Measurements from ENCODE around the gene ZNF70. TPM values are rescaled to one million over a fixed set of nuclear protein-coding genes. Genes with fewer than 3 reads are reported as not detected.
"Not testable (repeated sequence)": the region's sequence is repeated elsewhere in the genome, so short reads cannot be mapped to it uniquely, and the experiment has no call there.

Gene ZNF70
- total RNA-seq, 1 experiment from 2014 or later, result 1.4 TPM

- no peak for DNase-seq (ENCODE audit: low spot score)
Measured at GRCh38 chr22:23756891-23757290, 6.0 kb upstream of the ZNF70 start.

- DNase-seq (ENCODE audit: low spot score), result no peak
Measured at GRCh38 chr22:23755711-23756110, 4.8 kb upstream of the ZNF70 start.

- DNase-seq (ENCODE audit: low spot score), result no peak
Measured at GRCh38 chr22:23754980-23755636, 4.2 kb upstream of the ZNF70 start.

GRCh38 chr22:23754220-23754919, 3.5 kb upstream of the ZNF70 start, which contains the start of gene VPREB3:
TSS of gene VPREB3 (minus strand) at chr22:23754425. CDS start at chr22:23754363, 62 bp downstream.
- no peak for DNase-seq (ENCODE audit: low spot score)

- DNase-seq (ENCODE audit: low spot score), result no peak
Measured at GRCh38 chr22:23753385-23753784, 2.5 kb upstream of the ZNF70 start.

- no peak for DNase-seq (ENCODE audit: low spot score)
Measured at GRCh38 chr22:23752750-23753149, 1.8 kb upstream of the ZNF70 start.

- no peak for DNase-seq (ENCODE audit: low spot score)
Measured at GRCh38 chr22:23752090-23752691, 1.3 kb upstream of the ZNF70 start.

GRCh38 chr22:23751441-23751996, 607 bp upstream of the ZNF70 start:
- no peak for DNase-seq (ENCODE audit: low spot score)

GRCh38 chr22:23750367-23750713, 572 bp downstream of the ZNF70 start:
- no peak for DNase-seq (ENCODE audit: low spot score)

GRCh38 chr22:23749841-23750301, 1.0 kb downstream of the ZNF70 start:
- no peak for DNase-seq (ENCODE audit: low spot score)

- DNase-seq (ENCODE audit: low spot score), result no peak
Measured at GRCh38 chr22:23745791-23746190, 5.1 kb downstream of the ZNF70 start.

GRCh38 chr22:23744485-23744884, 6.4 kb downstream of the ZNF70 start:
- no peak for DNase-seq (ENCODE audit: low spot score)

GRCh38 chr22:23744001-23744400, 6.9 kb downstream of the ZNF70 start:
- no peak for DNase-seq (ENCODE audit: low spot score)

- DNase-seq (ENCODE audit: low spot score), result no peak
Measured at GRCh38 chr22:23743303-23743705, 7.6 kb downstream of the ZNF70 start.

- DNase-seq (ENCODE audit: low spot score), result no peak
Measured at GRCh38 chr22:23742505-23743264, 8.2 kb downstream of the ZNF70 start.

- DNase-seq (ENCODE audit: low spot score), result no peak
Measured at GRCh38 chr22:23737696-23738095, 13.2 kb downstream of the ZNF70 start.

- DNase-seq (ENCODE audit: low spot score), result not testable (repeated sequence)
Measured at GRCh38 chr22:23728108-23728507, 22.8 kb downstream of the ZNF70 start.

- no peak for DNase-seq (ENCODE audit: low spot score)
Measured at GRCh38 chr22:23722724-23723123, 28.2 kb downstream of the ZNF70 start.

- DNase-seq (ENCODE audit: low spot score), result no peak
Measured at GRCh38 chr22:23722160-23722559, 28.8 kb downstream of the ZNF70 start.

- no peak for DNase-seq (ENCODE audit: low spot score)
Measured at GRCh38 chr22:23720855-23721254, 30.1 kb downstream of the ZNF70 start.

GRCh38 chr22:23718371-23719165, 32.3 kb downstream of the ZNF70 start:
- DNase-seq (ENCODE audit: low spot score), result no peak
